ENCODE results near the gene ITGB5.

DNA sequence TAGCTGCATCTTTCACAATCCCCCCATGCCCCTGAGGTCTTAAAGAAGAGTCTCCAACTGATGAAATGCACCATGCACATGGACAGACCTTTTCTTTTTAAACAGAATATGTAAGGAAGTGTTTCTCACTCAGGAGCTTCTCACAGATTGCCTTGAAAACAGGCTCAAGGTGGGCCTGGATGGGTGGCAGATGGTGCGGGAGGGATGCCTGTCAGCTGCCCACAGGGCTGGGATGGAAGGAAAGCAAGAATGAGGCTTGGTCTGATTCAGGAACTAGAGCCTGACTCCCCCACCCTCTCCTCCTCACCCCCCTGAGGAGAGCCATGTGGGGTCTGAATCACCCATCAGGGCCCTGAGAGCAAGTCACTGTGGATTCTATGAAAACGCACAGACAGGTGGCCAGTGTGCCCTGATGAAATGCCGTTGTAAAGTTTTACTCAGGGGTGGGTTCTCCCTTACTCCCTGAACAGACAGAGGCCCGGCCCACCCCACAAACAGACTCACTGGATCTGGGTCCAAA is 89.7 kb downstream of the ITGB5 start:
- TF ChIP-seq CTCF (IDR thresholded peaks at IDR 0.05) = no peak
- TF ChIP-seq POLR2A (IDR thresholded peaks at IDR 0.05) = no peak
- TF ChIP-seq POLR2AphosphoS5 (IDR thresholded peaks at IDR 0.05) = no peak
- no peak for TF ChIP-seq EP300 (IDR thresholded peaks at IDR 0.05)

Data from suprapubic skin (tissue), 4 donors.